HG03378 (cell line): Measurements from ENCODE around the gene COL27A1.
"Not testable (repeated sequence)": the region's sequence is repeated elsewhere in the genome, so short reads cannot be mapped to it uniquely, and the experiment has no call there.

Experiments used
- ATAC-seq: cut with Tn5 transposase; IDR thresholded peaks from one replicate; pipeline ENCODE4 v1.9.1; 2021; ENCODE audit warnings: mild to moderate bottlenecking, moderate library complexity; ENCODE audit not compliant: unreplicated experiment

COL27A1 gene

DNA sequence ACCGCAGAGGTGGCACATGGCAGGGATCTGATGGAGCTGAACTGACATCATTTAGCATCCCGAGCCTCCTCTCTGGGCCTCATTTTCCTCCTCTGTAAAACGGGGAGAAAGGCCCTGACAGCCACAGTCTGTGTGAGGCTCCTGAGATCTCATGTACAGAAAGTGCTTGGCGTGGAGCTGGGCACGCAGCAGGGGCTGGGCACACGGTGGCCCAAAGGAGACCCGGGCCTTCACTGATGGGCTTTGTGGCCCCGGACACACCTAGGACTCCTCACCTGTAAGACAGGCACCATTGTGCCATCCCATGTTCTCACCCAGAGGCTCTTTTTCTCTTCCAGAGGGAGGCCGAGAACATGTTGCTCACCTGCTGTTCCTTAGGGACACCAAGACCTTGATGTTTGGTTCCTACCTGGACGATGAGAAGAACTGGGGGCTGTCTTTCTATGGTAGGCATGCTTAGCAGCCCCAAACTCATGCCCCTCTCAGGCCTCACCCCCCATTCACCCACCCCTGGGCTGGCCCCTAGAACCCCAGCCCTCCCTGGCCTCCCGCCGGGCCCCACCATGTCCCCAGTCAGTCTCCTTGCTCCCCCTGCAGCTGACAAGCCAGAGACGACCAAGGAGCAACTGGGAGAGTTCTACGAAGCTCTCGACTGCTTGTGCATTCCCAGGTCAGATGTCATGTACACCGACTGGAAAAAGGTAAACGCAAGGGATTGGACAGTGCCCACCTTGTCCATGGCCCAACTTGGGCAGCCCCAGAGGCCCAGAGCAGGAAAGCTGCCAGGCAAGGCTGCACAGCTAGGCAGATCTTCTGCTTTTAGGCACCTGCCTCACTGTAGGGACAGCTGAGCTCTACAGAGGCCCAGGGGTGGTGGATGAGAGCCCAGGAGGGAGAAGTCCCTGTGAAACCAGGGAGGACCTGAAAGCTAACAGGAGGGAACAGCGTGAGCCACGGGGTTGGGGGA lies 176.2 kb downstream of the COL27A1 start:
- ATAC-seq, result not testable (repeated sequence)

DNA sequence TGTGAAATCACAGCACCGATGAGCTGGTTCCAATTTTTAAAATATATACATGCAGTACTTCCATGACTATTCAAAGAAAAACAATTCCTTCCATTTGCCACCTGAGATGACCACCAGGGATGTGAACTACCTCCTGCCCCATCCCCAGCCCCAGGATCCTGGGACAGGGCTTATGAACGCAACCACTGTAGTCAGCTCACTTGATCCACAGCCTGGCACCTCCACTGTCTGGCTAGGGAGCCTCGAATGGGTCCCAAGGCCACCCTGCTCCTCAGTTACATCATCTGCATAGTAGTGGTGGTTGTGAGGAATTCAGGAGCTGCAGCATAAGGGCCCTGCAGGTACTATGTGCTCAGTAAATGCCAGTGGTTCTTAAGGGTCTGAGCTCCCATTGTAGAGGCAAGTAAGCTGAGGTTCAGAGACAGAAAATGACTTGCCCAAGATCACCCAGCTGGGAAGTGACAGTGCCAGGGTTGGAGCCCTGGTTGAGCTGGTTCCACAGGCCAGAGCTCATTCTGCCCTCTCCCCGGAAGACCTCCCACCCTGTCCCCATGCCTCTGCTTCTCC lies 177.2 kb downstream of the COL27A1 start:
- ATAC-seq, result not testable (repeated sequence)

DNA sequence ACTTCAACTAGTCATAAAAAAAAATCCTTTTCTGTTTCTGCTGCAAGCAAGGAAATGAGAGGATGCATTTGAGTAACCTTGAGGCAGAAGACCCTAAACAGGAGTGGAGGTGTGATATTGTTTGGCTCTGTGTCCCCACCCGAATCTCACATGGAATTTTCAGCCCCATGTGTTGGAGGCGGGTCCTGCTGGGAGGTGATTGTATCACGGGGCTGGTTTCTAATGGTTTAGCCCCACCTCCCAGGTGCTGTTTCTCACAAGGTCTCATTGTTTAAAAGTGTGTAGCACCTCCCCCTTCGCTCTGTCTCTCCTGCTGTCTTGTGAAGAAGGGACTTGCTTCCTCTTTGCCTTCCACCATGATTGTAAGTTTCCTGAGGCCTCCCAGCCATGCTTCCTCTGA lies 178.4 kb downstream of the COL27A1 start:
- ATAC-seq, result not testable (repeated sequence)

DNA sequence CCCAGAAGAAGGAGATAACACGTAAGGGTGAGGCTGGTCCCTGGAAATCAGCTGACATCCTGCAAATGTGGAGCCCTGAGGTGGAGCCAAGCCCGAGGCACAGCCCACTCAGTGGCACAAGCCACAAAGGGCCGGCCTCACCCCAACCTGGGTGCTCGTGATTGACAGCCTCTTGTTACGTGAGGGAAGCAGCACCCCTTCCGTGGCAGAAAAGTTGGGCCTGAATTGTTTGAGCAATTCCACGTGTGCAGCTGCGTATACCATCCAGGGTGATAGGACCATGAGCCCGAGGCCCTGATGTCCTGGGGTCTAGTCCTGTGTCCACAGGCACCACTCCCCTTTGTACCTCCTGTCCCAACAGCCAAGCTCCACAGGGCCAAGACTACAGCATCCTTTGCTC lies 179.2 kb downstream of the COL27A1 start:
- no peak for ATAC-seq

DNA sequence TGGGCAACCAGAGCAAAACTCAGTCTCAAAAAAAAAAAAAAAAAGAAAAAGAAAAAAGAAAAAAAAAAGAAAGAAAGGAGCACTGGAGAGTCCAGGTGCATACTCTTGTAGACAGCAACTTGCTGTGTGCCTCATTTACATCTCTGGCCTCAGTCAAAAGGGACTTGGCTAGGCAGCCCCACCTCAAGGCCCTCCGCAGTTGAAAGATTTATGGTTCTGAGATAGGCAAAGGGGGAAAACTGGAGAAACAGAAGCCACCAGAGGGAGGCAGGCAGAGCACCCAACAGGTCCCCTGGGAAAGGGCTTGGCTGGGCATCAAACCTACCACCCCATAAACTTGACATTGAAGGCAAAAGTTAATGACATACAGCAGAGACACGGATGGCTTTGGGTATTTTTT lies 180.4 kb downstream of the COL27A1 start:
- ATAC-seq, result no peak

DNA sequence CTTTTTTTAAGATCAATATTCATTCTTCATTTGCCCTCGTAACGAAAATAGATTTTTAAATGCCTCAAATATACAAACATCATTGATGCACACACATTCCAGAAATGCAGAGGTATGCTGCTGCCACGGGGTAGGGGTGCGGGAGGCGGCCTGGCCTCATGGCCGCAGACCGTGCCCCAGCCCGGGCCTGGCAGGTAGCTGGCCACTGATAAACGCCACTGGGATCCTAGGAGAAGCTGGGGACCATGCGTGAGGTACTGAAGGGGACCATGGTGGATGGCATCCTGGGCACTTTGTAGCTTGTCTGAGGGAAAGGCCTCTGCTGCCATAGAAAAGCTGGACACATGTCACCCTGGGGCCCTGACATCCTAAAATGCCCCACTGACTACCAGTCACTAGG lies 180.8 kb downstream of the COL27A1 start:
- ATAC-seq, result no peak

DNA sequence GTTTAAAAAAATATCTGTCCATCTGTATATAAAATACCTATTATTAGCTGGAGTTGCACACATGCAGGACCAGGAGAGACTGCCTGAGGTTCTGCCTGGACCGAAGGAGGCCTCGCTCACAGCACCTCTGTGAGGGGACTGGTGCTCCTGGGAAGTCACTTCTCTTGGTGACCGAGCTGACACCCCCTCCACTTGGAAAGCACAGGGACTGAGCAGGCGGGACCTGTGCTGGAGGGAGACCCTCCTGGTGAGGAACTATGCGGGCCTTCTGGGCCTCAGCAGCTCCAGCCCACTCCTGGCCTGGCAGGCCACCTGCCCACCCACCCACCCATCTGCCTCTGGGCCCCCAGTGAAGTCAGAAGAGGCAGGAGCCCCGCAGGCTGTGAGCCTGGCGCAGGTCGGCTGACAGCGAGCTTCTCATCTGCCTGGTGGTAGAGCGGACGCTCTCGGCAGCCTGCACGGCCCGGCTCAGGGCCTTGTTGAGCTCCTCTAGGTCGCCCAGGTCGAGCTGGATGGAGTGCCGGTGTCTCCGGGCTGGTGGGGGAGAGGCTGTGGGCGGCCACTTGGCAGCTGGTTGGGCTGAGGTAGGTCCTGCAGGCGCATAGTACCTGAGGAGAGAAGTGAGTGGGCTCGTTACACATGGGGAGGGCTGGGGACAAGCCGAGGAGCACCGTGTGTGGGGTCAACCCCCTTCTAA lies 181.5 kb downstream of the COL27A1 start:
- no peak for ATAC-seq

DNA sequence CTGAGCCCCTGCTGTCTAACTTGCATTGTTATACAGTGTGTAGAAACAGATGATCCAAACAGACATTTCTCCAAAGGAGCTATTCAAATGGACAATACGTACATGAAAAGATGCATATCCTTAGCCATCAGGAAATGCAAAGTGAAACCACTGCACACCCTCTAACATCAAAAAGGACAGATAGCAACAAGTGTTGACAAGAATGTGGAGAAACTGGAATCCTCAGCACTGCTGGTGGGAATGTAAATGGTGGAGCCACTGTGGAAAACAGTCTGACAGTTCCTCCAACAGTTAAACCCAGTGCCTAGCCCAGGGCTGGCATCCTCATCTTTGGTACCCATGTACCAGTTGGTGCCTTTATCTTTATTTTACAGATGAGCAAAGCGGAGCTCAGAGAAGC lies 182.8 kb downstream of the COL27A1 start:
- ATAC-seq, result no peak

DNA sequence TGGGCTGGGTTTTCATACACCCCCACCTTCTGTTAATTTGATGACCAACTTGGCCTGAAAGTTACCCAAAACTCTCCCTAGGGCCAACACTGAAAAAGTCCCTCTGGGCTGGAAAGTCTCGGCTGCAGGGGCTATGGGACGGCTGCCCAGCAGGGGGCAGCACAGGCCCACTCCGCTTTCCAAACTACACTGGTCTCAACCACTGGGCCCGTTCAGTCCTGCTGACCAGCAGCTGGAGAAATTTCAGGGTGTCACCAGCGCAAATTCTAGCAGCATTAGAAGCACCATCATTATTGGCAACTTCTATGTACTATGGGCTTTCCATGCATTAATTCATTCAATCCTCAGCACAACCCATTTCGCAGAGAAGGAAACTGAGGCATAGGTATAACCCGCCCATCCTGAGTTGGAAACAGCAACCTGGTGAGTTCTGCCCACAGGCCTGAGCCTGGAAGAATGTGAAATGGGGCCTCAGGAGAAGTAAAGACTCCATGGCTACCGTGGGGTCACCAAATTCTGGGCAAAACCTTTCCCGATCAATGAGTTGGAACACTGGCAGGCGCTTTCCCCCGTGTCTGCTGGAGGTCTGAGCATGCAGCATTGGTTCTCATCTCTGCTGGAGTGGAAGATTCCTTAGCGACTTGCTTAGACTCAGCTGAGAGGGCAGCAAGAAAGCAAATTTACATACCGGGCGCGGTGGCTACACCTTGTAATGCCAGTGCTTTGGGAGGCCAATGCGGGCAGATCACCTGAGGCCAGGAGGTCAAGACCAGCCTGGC lies 184.0 kb downstream of the COL27A1 start:
- ATAC-seq, result peak; percentile 79

DNA sequence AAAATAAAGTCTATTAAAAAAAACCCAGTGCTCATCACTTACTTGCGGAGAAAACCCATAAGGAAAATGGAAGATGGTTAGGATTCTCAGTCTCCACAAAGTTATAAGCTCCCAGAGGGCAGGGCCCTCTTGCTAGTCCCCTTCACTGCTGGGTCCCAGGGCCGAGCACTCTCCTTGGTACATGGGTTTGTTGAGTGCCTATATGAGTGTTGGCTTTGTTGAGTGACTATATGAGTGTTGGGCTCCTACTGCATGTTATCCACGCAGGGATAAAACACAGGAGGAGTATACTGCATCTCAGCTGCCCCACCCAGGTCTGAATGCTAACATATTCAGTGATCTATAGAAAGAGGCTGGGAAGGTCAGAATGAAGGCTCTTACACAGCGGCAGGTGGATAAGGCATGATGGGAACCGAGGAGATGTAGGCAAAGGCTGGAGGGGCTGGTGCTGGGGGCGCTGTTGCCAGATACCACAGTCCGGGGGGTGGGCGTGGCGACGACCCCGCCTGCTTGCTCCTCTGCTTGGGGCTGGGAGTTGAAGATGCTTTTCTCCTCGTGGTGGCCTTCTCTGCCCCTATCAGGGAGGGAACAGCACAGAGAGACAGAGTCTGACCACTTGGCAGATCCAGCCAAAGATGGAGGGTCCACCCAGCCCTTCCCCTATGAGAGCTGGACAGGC lies 186.0 kb downstream of the COL27A1 start:
- ATAC-seq, result no peak

DNA sequence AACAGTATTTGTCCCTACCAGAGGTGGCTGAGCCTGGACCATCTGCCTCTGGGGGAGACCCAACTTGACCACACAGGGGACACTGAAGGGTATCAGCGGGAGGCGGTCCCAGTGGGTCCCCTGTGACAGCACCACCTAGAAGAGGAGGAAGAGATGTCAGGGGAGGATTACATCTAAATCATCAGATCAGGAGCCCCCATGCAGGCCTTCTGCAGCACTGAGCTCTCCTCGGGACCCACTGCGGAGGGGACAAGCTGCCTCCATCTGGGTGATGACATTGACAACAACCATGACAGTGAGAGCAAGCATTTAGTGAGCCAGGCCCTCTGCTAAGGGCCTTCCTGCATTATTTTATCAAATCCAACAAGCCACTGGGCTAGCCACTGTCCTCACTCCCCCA lies 186.7 kb downstream of the COL27A1 start:
- no peak for ATAC-seq

DNA sequence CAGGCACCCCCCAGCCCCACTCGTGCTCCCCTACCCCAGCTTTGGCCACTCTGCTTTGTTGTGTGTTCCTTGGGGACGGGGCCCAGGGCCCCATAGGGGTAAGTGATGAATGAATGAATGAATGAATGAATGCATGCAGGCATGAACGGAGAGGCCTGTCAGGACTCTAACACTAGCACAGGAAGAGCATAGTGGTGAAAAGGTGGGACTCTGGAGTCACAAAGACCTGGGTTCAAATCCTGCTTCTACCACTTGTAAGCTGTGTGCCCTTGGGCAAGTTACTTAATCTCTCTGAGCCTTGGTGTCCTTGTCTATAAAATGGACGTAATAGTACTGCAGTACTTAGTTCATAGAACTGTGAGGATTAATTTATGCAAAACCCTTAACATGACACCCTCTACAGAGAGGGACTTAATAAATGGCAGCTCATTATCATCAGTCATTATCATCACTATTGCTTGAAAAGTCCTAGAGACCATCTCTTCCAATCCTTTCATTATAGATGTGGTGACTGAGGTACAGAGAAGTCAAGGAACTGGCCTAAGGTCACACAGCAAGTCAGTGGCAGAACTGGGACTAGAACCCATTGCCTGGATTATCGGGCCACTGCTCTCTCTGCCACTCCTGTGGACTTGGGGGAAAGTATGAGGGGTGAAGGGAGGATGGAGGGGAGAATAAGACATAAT lies 187.6 kb downstream of the COL27A1 start:
- no peak for ATAC-seq

DNA sequence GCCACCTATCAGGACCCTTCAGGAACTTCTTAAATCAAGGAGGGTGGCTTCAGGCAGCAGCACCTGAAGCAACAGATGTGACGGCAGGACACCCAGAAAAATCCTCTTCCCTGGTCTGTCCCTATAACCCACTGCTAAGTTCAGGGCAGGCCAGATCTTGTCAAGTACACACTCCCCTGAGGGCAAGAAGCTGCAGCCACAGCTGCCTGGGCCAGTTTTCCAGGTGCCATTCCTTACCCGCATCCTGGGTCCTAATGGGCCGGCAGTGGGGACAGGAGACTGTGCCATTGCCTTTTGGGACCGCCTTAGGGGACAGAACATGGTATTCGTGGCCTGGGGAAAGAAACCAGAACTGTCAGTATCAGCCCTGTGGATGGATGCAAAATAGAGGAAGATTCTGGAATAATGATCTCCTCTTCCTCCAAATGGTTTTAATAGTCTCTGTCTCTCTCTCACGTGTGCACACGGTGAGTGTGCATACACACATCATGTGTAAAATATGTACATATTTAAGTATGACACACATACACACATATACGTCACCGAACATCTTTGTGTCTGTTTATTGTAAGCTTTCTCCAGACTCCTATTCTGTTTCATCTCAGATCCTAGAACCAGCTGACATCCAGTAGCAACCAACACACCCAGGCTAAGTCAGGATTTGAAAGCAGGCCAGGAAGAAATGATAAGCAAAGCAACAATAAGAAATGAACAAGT lies 188.3 kb downstream of the COL27A1 start:
- no peak for ATAC-seq

DNA sequence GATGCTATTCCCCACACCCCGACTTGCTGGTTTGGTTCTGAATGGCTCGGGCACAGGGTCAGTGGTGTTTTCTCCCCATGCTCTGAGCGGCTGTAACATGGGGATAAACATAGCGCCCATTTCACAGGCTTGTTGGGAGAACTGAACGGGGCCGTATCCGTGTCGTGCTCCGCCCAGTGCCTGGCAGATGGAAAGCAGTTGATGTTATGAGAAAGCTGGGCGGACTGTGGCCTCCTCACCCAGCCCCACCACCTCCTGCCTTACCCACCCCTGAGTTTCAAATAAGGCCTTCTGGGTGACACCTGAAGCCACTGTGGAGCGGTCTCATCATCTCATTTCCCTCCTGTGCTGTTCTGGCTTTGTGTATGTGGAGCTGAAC lies 188.8 kb downstream of the COL27A1 start:
- no peak for ATAC-seq

DNA sequence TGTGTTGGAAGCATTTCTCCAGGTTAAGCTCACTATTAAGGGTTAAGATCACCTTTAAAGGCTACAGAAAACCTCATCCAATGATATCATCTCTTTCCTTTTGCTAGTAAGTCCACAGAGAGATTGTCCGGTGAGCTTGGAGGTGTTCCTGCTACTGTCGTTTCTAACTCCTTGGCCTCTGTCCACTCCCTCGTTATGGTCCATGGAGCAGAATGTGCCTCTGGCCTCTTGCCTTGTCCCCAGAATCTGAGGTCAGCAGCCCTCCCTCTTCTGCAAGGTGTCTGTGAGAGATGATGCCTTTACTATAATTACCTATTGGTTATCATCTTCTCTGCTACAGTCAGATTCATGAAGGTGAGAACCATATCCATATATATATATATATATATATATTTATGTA lies 189.4 kb downstream of the COL27A1 start:
- no peak for ATAC-seq

DNA sequence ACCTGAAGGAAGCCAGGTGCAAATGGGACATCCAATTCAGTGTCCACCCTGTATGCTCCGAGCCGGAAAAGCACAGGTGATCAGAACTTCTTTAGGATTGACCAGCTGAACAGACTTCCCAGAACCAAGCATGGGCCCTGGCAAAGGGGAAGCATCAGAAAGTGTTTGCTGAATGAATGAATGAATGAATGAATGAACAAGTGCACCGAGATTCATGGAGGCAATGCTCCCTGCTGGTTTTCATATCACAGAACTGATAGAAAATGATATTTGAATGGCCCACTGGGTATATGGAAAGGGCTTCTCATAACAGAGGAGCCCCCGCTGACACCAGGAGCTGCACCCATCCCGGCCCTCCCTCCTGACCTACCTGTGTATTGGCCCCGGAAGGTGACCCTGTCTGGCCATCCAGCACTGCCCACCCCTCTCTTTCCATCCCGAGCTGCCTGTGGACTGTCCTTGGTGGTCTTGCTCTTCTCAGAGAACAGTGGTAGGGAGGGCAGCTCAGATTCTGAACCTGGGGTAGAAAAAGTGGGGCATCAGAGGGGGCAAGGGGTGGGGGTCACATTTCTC lies 190.2 kb downstream of the COL27A1 start:
- no peak for ATAC-seq

DNA sequence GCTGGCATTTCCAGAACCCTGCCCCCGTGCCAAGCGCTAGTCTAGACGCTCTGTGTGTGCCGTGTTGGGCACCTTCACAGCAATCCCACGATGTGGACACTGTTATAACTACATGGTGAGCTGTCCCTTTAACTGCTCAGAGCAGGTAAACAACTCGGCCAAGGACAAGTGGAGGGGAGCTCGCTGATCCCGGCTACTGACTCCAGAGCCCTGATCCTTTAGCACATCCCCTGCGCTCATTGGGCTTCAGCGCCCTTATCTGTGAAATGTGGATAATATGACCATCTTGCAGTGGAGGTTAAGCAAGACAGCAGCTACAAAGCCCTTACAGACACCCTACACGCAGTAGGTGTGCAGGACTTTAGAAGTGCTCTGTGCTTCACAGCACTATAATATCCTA lies 190.8 kb downstream of the COL27A1 start:
- no peak for ATAC-seq

DNA sequence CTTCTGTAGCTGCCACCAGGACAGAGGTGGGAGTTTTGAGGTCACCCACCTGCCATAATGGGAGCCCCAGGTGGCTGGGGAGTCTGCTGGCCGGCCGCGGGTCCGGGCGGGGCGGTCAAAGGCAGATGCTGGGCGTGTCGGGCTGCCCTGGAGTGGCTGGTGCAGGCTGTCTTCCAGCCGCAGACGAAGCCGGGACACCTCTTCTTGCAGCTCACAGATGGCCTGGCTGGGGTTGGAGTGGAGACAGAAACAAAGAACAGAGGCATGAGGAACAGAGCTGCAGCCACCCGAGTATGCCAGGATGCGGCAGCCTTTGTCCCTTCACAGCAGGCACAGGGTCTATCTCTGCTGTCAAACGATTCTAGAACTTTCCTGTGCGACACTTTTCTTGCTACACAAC lies 192.3 kb downstream of the COL27A1 start:
- no peak for ATAC-seq
